Pancreas (tissue), 10 donors: ENCODE measurements around the gene CRX. TPM values are rescaled to one million over a fixed set of nuclear protein-coding genes. Genes with fewer than 3 reads are reported as not detected.
"Not testable (repeated sequence)": the region's sequence is repeated elsewhere in the genome, so short reads cannot be mapped to it uniquely, and the experiment has no call there.

Experiments
- ATAC-seq, 4 donors: fragments of 200-7000 bp; cut with Tn5 transposase; one replicate each; pipeline versions ENCODE4 v1.8.0 to v1.9.1; 2020; ENCODE audit warnings: mild to moderate bottlenecking in 4 of 4, moderate library complexity in 4 of 4
- DNase-seq, 6 donors: peaks; one replicate each; pipeline ENCODE4 v3.0.0-alpha.2; 2020
- FAIRE-seq: peaks from 2 replicates; lab custom pipeline; 2012; peaks lifted over from hg19 to GRCh38; lab: Jason Lieb, UNC
- H3K27ac ChIP-seq, 4 donors: fragments of 200-600 bp; sonication (generic); 1 replicate in 3 of 4; 2 replicates in 1 of 4; pipeline versions ENCODE4 v1.5.0 to v1.8.0; 2020
- H3K27me3 ChIP-seq, 4 donors: fragments of 200-600 bp; one replicate each; pipeline ENCODE4 v1.8.0; 2021
- H3K36me3 ChIP-seq, 3 donors: fragments of 200-600 bp; sonication (generic) in 1 of 3; one replicate each; pipeline versions ENCODE4 v1.5.0 to v1.8.0; 2020 to 2021
- H3K4me1 ChIP-seq, 3 donors: fragments of 200-600 bp; one replicate each; pipeline ENCODE4 v1.8.0; 2021
- H3K4me3 ChIP-seq, 4 donors: fragments of 200-600 bp; sonication (generic) in 2 of 4; one replicate each; pipeline versions ENCODE4 v1.5.0 to v1.8.0; 2020 to 2021
- H3K9me3 ChIP-seq, 4 donors: fragments of 200-600 bp; one replicate each; pipeline ENCODE4 v1.8.0; 2021
- CTCF ChIP-seq, 4 donors: fragments of 200-600 bp; sonication (generic) in 3 of 4; IDR thresholded peaks; one replicate each; pipeline versions ENCODE4 v1.5.0 to v1.8.0; 2021; ENCODE audit warnings: antibody characterized with exemption in 4 of 4
- WGBS, 2 donors: extraction: QIAGEN DNeasy Blood & Tissue Kit; methylation state at CpG; one replicate each; pipeline ENCODE4 v1.1.7; 2013; 5-methylcytosine and 5-hydroxymethylcytosine counted together
- intact Hi-C, 3 donors: fragments of 100-400 bp; cut with DNase I; formaldehyde crosslinking; loops; one replicate each; pipeline versions ENCODE4 v1.11.1 to v1.14.2; 2022
- polyA plus RNA-seq, 2 donors: library from polyadenylated mRNA; stranded (reverse); fragments of 200-250 nt; gene quantifications; one replicate each; pipeline ENCODE4 v1.2.3, GENCODE V29; 2013
- total RNA-seq, 6 donors: library from RNA; stranded (reverse); fragmentation: NEBNext Ultra II Directional in 4 of 6; extraction: Animal tissue kit (Norgen Biotek cat#: 25700) in 4 of 6; gene quantifications; one replicate each; pipeline versions ENCODE4 v1.2.1 to v1.2.4, GENCODE V29; 2021 to 2023
- donor health status: healthy with polysubstance abuse.
- donor health status: DM: no; HTN: no; CAD: no; lungs with moderate emphysema.
- donor health status: DM: no; HTN: no; CAD: no.
- donor health status: control.
- donor health status: control.
- donor health status: Bipolar disorder and iron deficiency.
- donor health status: DM: yes; HTN: yes; CAD: no.
- donor health status: DM: no; HTN: no; CAD: no.
- donor health status: DM: no; HTN: no; CAD: no.
- donor health status: DM: yes; HTN: yes; CAD: no.

Gene CRX
- total and polyA plus RNA-seq, 8 donors: not detected

GRCh38 chr19:47786566-47786965 is 35.2 kb upstream of the CRX start:
- no peak overlapping the region for H3K4me3 ChIP-seq
- ATAC-seq (no peak), DNase-seq (no peak), FAIRE-seq (no peak)
- H3K4me1 ChIP-seq: peaks cover 0 to 5% (median 0%) of the 10 kb centered on the region in 3 donors
- 95% methylated on average over 7 of the region's 7 CpGs for WGBS, 2 donors
- no peaks in the 10 kb centered on the region for H3K9me3 ChIP-seq
- intact Hi-C loops: loop anchor here in 2 of 3 donors (2.0 to 10.0 kb wide), 2 partner anchors 22 to 72 kb away; partner anchors contain the start of gene EHD2 (in 2 of the 2)
- peaks cover 0 to 8% (median 0%) of the 10 kb centered on the region in 3 donors for H3K36me3 ChIP-seq
- H3K27me3 ChIP-seq: no peaks in the 10 kb centered on the region
- no peak overlapping the region for H3K27ac ChIP-seq
- no peak for TF ChIP-seq CTCF (IDR thresholded peaks at IDR 0.05)

DNA sequence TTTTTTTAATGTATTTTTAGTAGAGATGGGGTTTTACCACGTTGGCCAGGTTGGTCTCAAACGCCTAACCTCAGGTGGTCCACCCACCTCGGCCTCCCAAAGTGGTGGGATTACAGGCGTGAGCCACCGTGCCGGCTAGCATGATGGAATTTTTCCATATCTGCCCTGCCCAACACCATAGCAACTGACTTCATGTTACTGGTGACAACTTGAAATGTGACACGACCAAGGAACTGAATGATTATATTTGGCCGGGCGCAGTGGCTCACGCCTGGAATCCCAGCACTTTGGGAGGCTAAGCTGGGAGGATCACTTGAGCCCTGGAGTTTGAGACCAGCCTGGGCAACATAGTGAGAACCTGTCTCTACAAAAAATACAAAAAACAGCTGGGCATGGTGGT is 34.4 kb upstream of the CRX start:
- WGBS, 2 donors: 76 to 81% methylated on average over 10 of the region's 10 CpGs
- ATAC-seq: not testable (repeated sequence)

DNA sequence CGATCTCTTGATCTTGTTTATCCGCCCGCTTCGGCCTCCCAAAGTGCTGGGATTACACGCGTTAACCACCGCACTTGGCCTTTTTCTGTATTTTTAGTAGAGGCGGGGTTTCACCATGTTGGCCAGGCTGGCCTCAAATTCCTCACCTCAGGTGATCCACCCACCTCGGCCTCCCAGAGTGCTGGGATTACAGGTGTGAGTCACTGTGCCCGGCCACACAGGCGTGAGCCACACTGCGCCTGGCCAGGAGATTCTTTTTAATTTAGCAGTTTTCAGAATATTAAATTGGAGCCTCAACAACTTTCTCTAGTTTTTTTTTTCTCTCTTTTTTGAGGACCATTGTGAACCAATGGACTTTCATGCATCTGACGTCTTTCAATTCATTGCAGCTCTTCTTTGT is 31.9 kb upstream of the CRX start:
- intact Hi-C loops: loop anchor here in 2 of 3 donors (10.0 kb wide), 1 partner anchor 75 kb away; the partner anchor contains the start of gene EHD2 (in 2 of the 2)
- H3K36me3 ChIP-seq, H3K27me3 ChIP-seq, FAIRE-seq, H3K4me3 ChIP-seq, H3K4me1 ChIP-seq, H3K9me3 ChIP-seq, ATAC-seq, H3K27ac ChIP-seq, DNase-seq: not testable (repeated sequence)
- WGBS, 2 donors: 82 to 88% methylated on average over 13 of the region's 13 CpGs

More for the DNA sequence above, 34.4 kb upstream of the CRX start:
- not testable (repeated sequence) for FAIRE-seq, H3K27ac ChIP-seq, H3K27me3 ChIP-seq, H3K4me3 ChIP-seq, H3K4me1 ChIP-seq, H3K9me3 ChIP-seq, H3K36me3 ChIP-seq, DNase-seq
- intact Hi-C loops: loop anchor here in 2 of 3 donors (2.0 to 10.0 kb wide), 2 partner anchors 23 to 73 kb away; partner anchors contain the start of gene EHD2 (in 2 of the 2)

DNA sequence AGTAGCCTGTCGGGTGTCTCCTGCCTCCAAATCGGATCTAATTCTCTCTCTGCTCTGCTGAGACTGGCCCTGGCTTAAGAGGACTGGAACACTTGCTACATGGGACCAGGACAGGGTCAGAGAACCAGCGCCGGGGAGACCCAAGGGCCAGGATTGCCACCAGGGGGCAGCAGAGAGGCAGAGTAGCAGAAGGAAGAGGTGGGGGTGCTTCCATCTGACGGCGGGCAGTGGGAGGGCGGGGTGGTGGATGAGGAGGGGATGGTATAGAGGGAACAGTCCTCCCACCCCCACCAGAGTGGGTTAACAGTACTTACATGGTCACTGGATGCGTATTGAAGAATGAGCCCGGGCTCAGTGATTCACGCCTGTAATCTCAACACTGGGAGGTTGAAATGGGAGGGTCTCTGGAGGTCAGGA is 31.3 kb upstream of the CRX start:
- ATAC-seq: peak; percentile 84 to 88 (median 84)
- intact Hi-C loops: no loop called here

GRCh38 chr19:47792616-47793015 is 29.1 kb upstream of the CRX start:
- no peak overlapping the region for H3K4me3 ChIP-seq
- no peak for FAIRE-seq
- no peaks in the 10 kb centered on the region for H3K36me3 ChIP-seq
- no peaks in the 10 kb centered on the region for H3K4me1 ChIP-seq
- H3K27me3 ChIP-seq: no peaks in the 10 kb centered on the region
- WGBS, 2 donors: 96 to 97% methylated on average over 1 of the region's 1 CpG
- intact Hi-C loops: no loop called here
- no peak overlapping the region for H3K27ac ChIP-seq
- no peak for TF ChIP-seq CTCF (IDR thresholded peaks at IDR 0.05)
- no peak for DNase-seq
- no peak for ATAC-seq
- H3K9me3 ChIP-seq: no peaks in the 10 kb centered on the region

More for the DNA sequence above, 31.3 kb upstream of the CRX start:
- H3K9me3 ChIP-seq: no peaks in the 10 kb centered on the region
- H3K27me3 ChIP-seq: no peaks in the 10 kb centered on the region
- WGBS, 2 donors: 8 to 9% methylated on average over 10 of the region's 10 CpGs
- H3K36me3 ChIP-seq: peaks cover 0 to 5% (median 0%) of the 10 kb centered on the region in 3 donors
- no peak overlapping the region for H3K4me3 ChIP-seq
- H3K27ac ChIP-seq: no peak overlapping the region
- no peaks in the 10 kb centered on the region for H3K4me1 ChIP-seq
- peak; percentile 55 to 76 (median 70) for TF ChIP-seq CTCF (IDR thresholded peaks at IDR 0.05)
- no peak for FAIRE-seq
- DNase-seq: peak; percentile 70 to 98 (median 86)

GRCh38 chr19:47794526-47794925 is 27.2 kb upstream of the CRX start:
- FAIRE-seq (no peak), DNase-seq (no peak), ATAC-seq (no peak)
- Histone ChIP-seq H3K27me3 (no peaks in the 10 kb centered on the region), H3K9me3 (no peaks in the 10 kb centered on the region), H3K27ac (no peak overlapping the region), H3K4me1 (no peaks in the 10 kb centered on the region), H3K36me3 (no peaks in the 10 kb centered on the region), H3K4me3 (no peak overlapping the region)
- intact Hi-C loops: no loop called here
- no peak for TF ChIP-seq CTCF (IDR thresholded peaks at IDR 0.05)
- WGBS, 2 donors: 78 to 80% methylated on average over 18 of the region's 18 CpGs
